ENCODE measurements around the gene DLEC1.

- TF ChIP-seq EP300 (IDR thresholded peaks at IDR 0.05), result no peak
- TF ChIP-seq POLR2A (IDR thresholded peaks at IDR 0.05; ENCODE audit: low read depth), result no peak
- no peak for TF ChIP-seq CTCF (IDR thresholded peaks at IDR 0.05)
Observed at GRCh38 chr3:38046027-38046426, 7.0 kb downstream of the DLEC1 start.

Measured in esophagus muscularis mucosa (tissue), 4 donors.